Kidney (tissue), 14 donors: ENCODE data around the gene AMPH. TPM values are rescaled to one million over a fixed set of nuclear protein-coding genes. Genes with fewer than 3 reads are reported as not detected.

ENCODE experiments used
- DNase-seq, 5 donors: peaks; one replicate each; pipeline ENCODE4 v3.0.0-alpha.2; 2013 to 2020
- FAIRE-seq: peaks from 2 replicates; lab custom pipeline; 2012; peaks lifted over from hg19 to GRCh38; lab: Jason Lieb, UNC
- H3K27ac ChIP-seq, 2 donors: one replicate each; pipeline ENCODE4 v1.7.0; 2013; ENCODE audit warnings: low read depth in 2 of 2, low read length in 2 of 2, inconsistent platforms in 1 of 2
- H3K27me3 ChIP-seq: one replicate; pipeline ENCODE4 v1.7.1; 2013; ENCODE audit warnings: low read length, inconsistent platforms; ENCODE audit not compliant: control insufficient read depth, insufficient read depth
- H3K36me3 ChIP-seq, 3 donors: one replicate each; pipeline versions ENCODE4 v1.7.0 to v1.7.1; 2013; ENCODE audit warnings: low read length in 3 of 3, control low read depth in 1 of 3, inconsistent platforms in 1 of 3; ENCODE audit not compliant: insufficient read depth in 3 of 3, control insufficient read depth in 2 of 3
- H3K4me1 ChIP-seq, 3 donors: one replicate each; pipeline versions ENCODE4 v1.7.0 to v1.7.1; 2013; ENCODE audit warnings: low read length in 3 of 3, inconsistent platforms in 1 of 3, low read depth in 1 of 3; ENCODE audit not compliant: control insufficient read depth in 2 of 3, insufficient read depth in 2 of 3
- H3K4me3 ChIP-seq, 3 donors: one replicate each; pipeline versions ENCODE4 v1.7.0 to v1.8.1; 2013; ENCODE audit warnings: low read length in 3 of 3, control low read depth in 1 of 3, inconsistent platforms in 1 of 3
- H3K9ac ChIP-seq, 3 donors: one replicate each; pipeline versions ENCODE4 v1.7.0 to v1.7.1; 2013; ENCODE audit warnings: low read length in 3 of 3, control low read depth in 1 of 3, inconsistent platforms in 1 of 3
- H3K9me3 ChIP-seq, 3 donors: one replicate each; pipeline versions ENCODE4 v1.7.0 to v1.7.1; 2013; ENCODE audit warnings: low read length in 3 of 3, control low read depth in 1 of 3, inconsistent platforms in 1 of 3; ENCODE audit not compliant: control insufficient read depth in 2 of 3, insufficient read depth in 1 of 3
- CTCF ChIP-seq: IDR thresholded peaks from 3 replicates; pipeline ENCODE4 v1.5.1; 2012; ENCODE audit warnings: mild to moderate bottlenecking, moderate library complexity, borderline replicate concordance; ENCODE audit not compliant: insufficient read depth; ENCODE audit errors: extremely low read depth
- intact Hi-C: fragments of 100-400 bp; cut with DNase I; formaldehyde crosslinking; loops from one replicate; pipeline ENCODE4 v1.11.1; 2022
- polyA plus RNA-seq: library from polyadenylated mRNA; stranded (reverse); fragments of 350-450 nt; fragmentation: Illumina TruSeq; extraction: RNeasy Lipid Tissue Mini Kit (QIAGEN cat#74804); gene quantifications from one replicate; pipeline ENCODE4 v1.2.3, GENCODE V29; 2014; ENCODE audit warnings: low read depth, low replicate concordance; ENCODE audit not compliant: insufficient read depth
- total RNA-seq: library from RNA; stranded (reverse); fragmentation: NEBNext Ultra II Directional; extraction: Animal tissue kit (Norgen Biotek cat#: 25700); gene quantifications from one replicate; pipeline ENCODE4 v1.2.1, GENCODE V29; 2021
- donor health status: control.
- donor health status: control.
- donor health status: control.
- donor health status: control.
- donor health status: control.
- donor health status: DM: yes; HTN: yes; CAD: no.
- donor health status: Normal renal cell carcinoma (clear cell type).

The AMPH gene
- total and polyA plus RNA-seq, 2 donors from 2014 or later = 1.2 to 1.4 TPM

- Histone ChIP-seq H3K27ac (no peak overlapping the region), H3K9ac (no peak overlapping the region), H3K4me1 (no peaks in the 10 kb centered on the region), H3K36me3 (no peaks in the 10 kb centered on the region), H3K4me3 (no peak overlapping the region), H3K27me3 (no peaks in the 10 kb centered on the region), H3K9me3 (no peaks in the 10 kb centered on the region)
- DNase-seq (peak in 1 of 5 donors; percentile 13), FAIRE-seq (no peak)
- no peak for TF ChIP-seq CTCF
- intact Hi-C loops = no loop called here
Measured at GRCh38 chr7:38554586-38554985, 76.6 kb downstream of the AMPH start.

GRCh38 chr7:38550836-38551235 is 80.3 kb downstream of the AMPH start:
- intact Hi-C loops = no loop called here
- no peak overlapping the region for H3K9ac ChIP-seq
- H3K9me3 ChIP-seq = no peaks in the 10 kb centered on the region
- DNase-seq (peak in 2 of 5 donors; percentile 35), FAIRE-seq (no peak)
- no peaks in the 10 kb centered on the region for H3K4me1 ChIP-seq
- H3K36me3 ChIP-seq = no peaks in the 10 kb centered on the region
- no peak for TF ChIP-seq CTCF
- H3K27ac ChIP-seq = no peak overlapping the region
- H3K27me3 ChIP-seq = no peaks in the 10 kb centered on the region
- H3K4me3 ChIP-seq = no peak overlapping the region

- H3K9me3 ChIP-seq = no peaks in the 10 kb centered on the region
- H3K27ac ChIP-seq = no peak overlapping the region
- no peaks in the 10 kb centered on the region for H3K4me1 ChIP-seq
- H3K27me3 ChIP-seq = no peaks in the 10 kb centered on the region
- FAIRE-seq = no peak
- intact Hi-C loops = no loop called here
- no peaks in the 10 kb centered on the region for H3K36me3 ChIP-seq
- H3K9ac ChIP-seq = no peak overlapping the region
- TF ChIP-seq CTCF = no peak
- no peak overlapping the region for H3K4me3 ChIP-seq
- no peak for DNase-seq
Measured at GRCh38 chr7:38548605-38549004, 82.6 kb downstream of the AMPH start.

GRCh38 chr7:38546763-38547162 is 84.4 kb downstream of the AMPH start:
- TF ChIP-seq CTCF = no peak
- Histone ChIP-seq H3K4me1 (no peaks in the 10 kb centered on the region), H3K27me3 (no peaks in the 10 kb centered on the region), H3K36me3 (no peaks in the 10 kb centered on the region), H3K9me3 (no peaks in the 10 kb centered on the region), H3K4me3 (no peak overlapping the region), H3K27ac (no peak overlapping the region), H3K9ac (no peak overlapping the region)
- intact Hi-C loops = no loop called here
- DNase-seq = no peak
- no peak for FAIRE-seq
